Astrocyte (in vitro differentiated cells and primary cell): Measurements from ENCODE around the gene ENAM. TPM values are rescaled to one million over a fixed set of nuclear protein-coding genes. Genes with fewer than 3 reads are reported as not detected.
A peak's percentile ranks its signal among the peaks of the same experiment; 100 is the strongest.

Source experiments
- DNase-seq: peaks from one replicate; pipeline ENCODE4 v3.0.0-alpha.2; 2010; ENCODE audit warnings: low read depth
- FAIRE-seq: peaks from 2 replicates; lab custom pipeline; 2011; peaks lifted over from hg19 to GRCh38; lab: Jason Lieb, UNC
- H2AFZ ChIP-seq: 2 replicates; pipeline ENCODE4 v1.6.0; 2012; ENCODE audit warnings: low read depth, low read length, inconsistent platforms
- H3K27ac ChIP-seq: 2 replicates; pipeline ENCODE4 v1.5.1; 2011; ENCODE audit warnings: low read depth, low read length, inconsistent platforms
- H3K27me3 ChIP-seq: 2 replicates; pipeline ENCODE4 v1.6.0; 2011; ENCODE audit warnings: low read length, inconsistent platforms; ENCODE audit not compliant: insufficient read depth
- H3K36me3 ChIP-seq: 2 replicates; pipeline ENCODE4 v1.5.1; 2011; ENCODE audit warnings: low read length, inconsistent platforms; ENCODE audit not compliant: insufficient read depth
- H3K4me1 ChIP-seq: 2 replicates; pipeline ENCODE4 v1.5.1; 2011; ENCODE audit warnings: low read length, inconsistent platforms; ENCODE audit not compliant: insufficient read depth
- H3K4me2 ChIP-seq: 2 replicates; pipeline ENCODE4 v1.6.0; 2012; ENCODE audit warnings: low read length, inconsistent platforms
- H3K4me3 ChIP-seq: 2 replicates; pipeline ENCODE4 v1.5.1; 2011; ENCODE audit warnings: low read depth, mild to moderate bottlenecking, low read length, inconsistent platforms; ENCODE audit not compliant: insufficient read depth
- H3K79me2 ChIP-seq: 2 replicates; pipeline ENCODE4 v1.6.0; 2012; ENCODE audit warnings: mild to moderate bottlenecking, low read length, inconsistent platforms; ENCODE audit not compliant: insufficient read depth
- H3K9ac ChIP-seq: 2 replicates; pipeline ENCODE4 v1.6.0; 2012; ENCODE audit warnings: mild to moderate bottlenecking, low read length, inconsistent platforms
- H3K9me3 ChIP-seq: 2 replicates; pipeline ENCODE4 v1.5.1; 2012; ENCODE audit warnings: low read depth, mild to moderate bottlenecking, low read length, inconsistent platforms; ENCODE audit not compliant: insufficient read depth
- H4K20me1 ChIP-seq: 2 replicates; pipeline ENCODE4 v1.6.0; 2012; ENCODE audit warnings: low read length, inconsistent platforms; ENCODE audit not compliant: insufficient read depth
- H3K27ac Mint-ChIP-seq: one replicate; pipeline ENCODE4 v1.8.0; 2021; ENCODE audit warnings: mild to moderate bottlenecking, mixed read lengths; ENCODE audit not compliant: unreplicated experiment
- H3K27me3 Mint-ChIP-seq: one replicate; pipeline ENCODE4 v1.8.0; 2021; ENCODE audit warnings: low read depth, mixed read lengths; ENCODE audit not compliant: unreplicated experiment
- H3K36me3 Mint-ChIP-seq: one replicate; pipeline ENCODE4 v1.8.0; 2021; ENCODE audit warnings: low read depth, mixed read lengths; ENCODE audit not compliant: unreplicated experiment
- H3K4me1 Mint-ChIP-seq: one replicate; pipeline ENCODE4 v1.8.0; 2021; ENCODE audit warnings: low read depth, mixed read lengths; ENCODE audit not compliant: unreplicated experiment
- H3K4me3 Mint-ChIP-seq: one replicate; pipeline ENCODE4 v1.8.0; 2021; ENCODE audit warnings: mild to moderate bottlenecking, moderate library complexity, mixed read lengths; ENCODE audit not compliant: unreplicated experiment
- H3K9me3 Mint-ChIP-seq: one replicate; pipeline ENCODE4 v1.8.0; 2021; ENCODE audit warnings: mild to moderate bottlenecking, mixed read lengths; ENCODE audit not compliant: unreplicated experiment
- EZH2 ChIP-seq: IDR thresholded peaks from 2 replicates; pipeline ENCODE4 v1.6.1; 2012; ENCODE audit warnings: mild to moderate bottlenecking, low read length, inconsistent platforms; ENCODE audit not compliant: insufficient read depth
- total RNA-seq: library from RNA; stranded (reverse); gene quantifications from 2 replicates; pipeline ENCODE4 v1.2.1, GENCODE V29; 2021
- TF ChIP-seq, protein P1 (sequence below): IDR thresholded peaks from 2 replicates; pipeline ENCODE4 v1.5.1; 2011; ENCODE audit warnings: low read depth, mild to moderate bottlenecking, inconsistent platforms, low read length, moderate library complexity; ENCODE audit not compliant: insufficient read depth

ENAM gene
- total RNA-seq, 1 donor from 2014 or later = 0.11 TPM

DNA sequence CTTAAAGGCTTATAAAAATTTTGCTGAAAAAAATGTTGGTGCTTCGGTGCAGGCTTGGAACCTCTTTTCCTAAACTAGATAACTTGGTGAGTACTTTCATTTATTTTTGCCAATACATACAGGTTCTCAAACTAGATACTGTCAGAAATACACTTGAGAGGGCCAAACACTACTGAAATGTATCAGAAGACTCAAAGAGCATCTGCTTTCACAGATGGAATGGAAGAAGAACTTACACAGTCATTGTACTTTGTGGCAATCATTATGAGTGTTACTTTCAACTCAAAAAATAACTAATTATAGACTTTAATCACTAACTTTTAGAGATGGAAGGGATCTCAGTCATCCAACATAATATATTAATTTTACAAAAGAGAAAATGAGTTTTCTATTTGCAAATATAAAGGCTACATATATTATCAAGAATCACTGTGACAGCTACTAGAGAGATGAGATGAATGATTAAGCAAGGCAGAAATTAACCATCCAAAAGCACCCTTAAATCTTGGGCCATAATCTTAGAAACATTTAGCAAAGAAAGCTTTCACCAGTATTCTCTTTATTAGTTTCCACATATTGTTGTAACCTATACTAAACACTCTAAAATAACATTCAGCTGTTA lies 1.0 kb downstream of the ENAM start:
- no peak overlapping the region for H3K4me2 ChIP-seq
- no peak overlapping the region for H3K4me3 ChIP-seq
- no peak overlapping the region for H3K27ac Mint-ChIP-seq
- H3K27me3 ChIP-seq = no peaks in the 10 kb centered on the region
- no peak for TF ChIP-seq EZH2
- TF ChIP-seq, protein P1, sequence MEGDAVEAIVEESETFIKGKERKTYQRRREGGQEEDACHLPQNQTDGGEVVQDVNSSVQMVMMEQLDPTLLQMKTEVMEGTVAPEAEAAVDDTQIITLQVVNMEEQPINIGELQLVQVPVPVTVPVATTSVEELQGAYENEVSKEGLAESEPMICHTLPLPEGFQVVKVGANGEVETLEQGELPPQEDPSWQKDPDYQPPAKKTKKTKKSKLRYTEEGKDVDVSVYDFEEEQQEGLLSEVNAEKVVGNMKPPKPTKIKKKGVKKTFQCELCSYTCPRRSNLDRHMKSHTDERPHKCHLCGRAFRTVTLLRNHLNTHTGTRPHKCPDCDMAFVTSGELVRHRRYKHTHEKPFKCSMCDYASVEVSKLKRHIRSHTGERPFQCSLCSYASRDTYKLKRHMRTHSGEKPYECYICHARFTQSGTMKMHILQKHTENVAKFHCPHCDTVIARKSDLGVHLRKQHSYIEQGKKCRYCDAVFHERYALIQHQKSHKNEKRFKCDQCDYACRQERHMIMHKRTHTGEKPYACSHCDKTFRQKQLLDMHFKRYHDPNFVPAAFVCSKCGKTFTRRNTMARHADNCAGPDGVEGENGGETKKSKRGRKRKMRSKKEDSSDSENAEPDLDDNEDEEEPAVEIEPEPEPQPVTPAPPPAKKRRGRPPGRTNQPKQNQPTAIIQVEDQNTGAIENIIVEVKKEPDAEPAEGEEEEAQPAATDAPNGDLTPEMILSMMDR = no peak
- H3K27ac ChIP-seq = no peak overlapping the region
- H3K36me3 Mint-ChIP-seq = no peaks in the 10 kb centered on the region
- DNase-seq (no peak), FAIRE-seq (peak; percentile 5)
- H3K9me3 ChIP-seq = no peaks in the 10 kb centered on the region
- H3K4me3 Mint-ChIP-seq = no peak overlapping the region
- H3K9ac ChIP-seq = no peak overlapping the region
- no peaks in the 10 kb centered on the region for H4K20me1 ChIP-seq
- H3K4me1 Mint-ChIP-seq = peaks cover 16% of the 10 kb centered on the region
- no peaks in the 10 kb centered on the region for H3K36me3 ChIP-seq
- H3K79me2 ChIP-seq = no peaks in the 10 kb centered on the region
- no peak overlapping the region for H2AFZ ChIP-seq
- peaks cover 5% of the 10 kb centered on the region for H3K4me1 ChIP-seq
- no peaks in the 10 kb centered on the region for H3K9me3 Mint-ChIP-seq
- no peaks in the 10 kb centered on the region for H3K27me3 Mint-ChIP-seq

DNA sequence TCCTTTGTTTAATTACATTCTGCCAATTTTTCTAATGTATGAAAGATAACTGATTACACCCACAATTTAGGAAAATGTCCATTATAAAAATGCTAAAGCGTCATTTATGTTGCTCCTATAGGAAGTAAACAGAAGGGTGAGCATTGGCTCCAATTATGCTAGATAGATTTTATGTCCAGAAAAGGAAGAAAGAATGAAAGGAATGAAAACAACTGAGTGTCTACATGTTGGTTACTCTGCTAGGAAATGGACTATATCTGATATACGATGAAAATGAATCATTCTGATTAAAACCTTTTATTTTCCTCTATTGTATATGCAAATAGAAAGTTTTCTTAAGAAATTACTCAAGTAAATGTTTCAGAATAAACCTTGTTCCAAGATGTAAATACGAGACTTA lies 1.6 kb downstream of the ENAM start:
- TF ChIP-seq EZH2 = no peak
- TF ChIP-seq, protein P1 = no peak
- Mint-ChIP-seq H3K4me1 (peaks cover 16% of the 10 kb centered on the region), H3K4me3 (no peak overlapping the region)

DNA sequence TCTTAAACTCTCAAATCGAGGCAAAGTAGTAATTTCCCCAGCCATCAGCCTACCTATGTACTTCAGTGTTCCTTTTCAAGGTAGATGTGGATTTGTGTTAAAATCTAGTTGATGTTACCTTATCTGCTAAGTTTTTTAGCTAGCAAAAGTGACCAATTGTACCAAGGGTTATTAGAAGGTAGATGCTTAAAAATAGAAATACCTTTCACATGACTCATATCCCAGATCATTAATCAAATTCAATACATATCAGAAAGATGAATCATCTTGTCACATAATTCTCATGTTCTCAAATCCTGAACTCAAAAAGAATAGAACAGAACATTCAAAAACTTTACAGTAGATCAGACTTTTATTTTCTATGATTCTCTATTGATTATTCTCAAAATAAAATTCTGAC lies 3.5 kb downstream of the ENAM start:
- peak; percentile 72 for FAIRE-seq
- H4K20me1 ChIP-seq = no peaks in the 10 kb centered on the region
- no peaks in the 10 kb centered on the region for H3K27me3 Mint-ChIP-seq
- H3K9me3 Mint-ChIP-seq = no peaks in the 10 kb centered on the region
- H3K4me1 Mint-ChIP-seq = peaks cover 16% of the 10 kb centered on the region
- no peaks in the 10 kb centered on the region for H3K27me3 ChIP-seq
- no peaks in the 10 kb centered on the region for H3K36me3 Mint-ChIP-seq
- no peaks in the 10 kb centered on the region for H3K36me3 ChIP-seq
- no peak for TF ChIP-seq EZH2
- TF ChIP-seq, protein P1 = no peak
- peak overlapping the region; percentile 47 for H3K4me2 ChIP-seq
- H3K4me3 Mint-ChIP-seq = no peak overlapping the region
- H3K4me3 ChIP-seq = no peak overlapping the region
- peaks cover 5% of the 10 kb centered on the region for H3K4me1 ChIP-seq
- H2AFZ ChIP-seq = no peak overlapping the region
- H3K27ac ChIP-seq = peak overlapping the region; percentile 31
- H3K27ac Mint-ChIP-seq = peak overlapping the region; percentile 8
- H3K9ac ChIP-seq = no peak overlapping the region
- H3K9me3 ChIP-seq = no peaks in the 10 kb centered on the region
- no peaks in the 10 kb centered on the region for H3K79me2 ChIP-seq
- DNase-seq = peak; percentile 69

More for the DNA sequence above, 1.6 kb downstream of the ENAM start:
- H3K27me3 ChIP-seq = no peaks in the 10 kb centered on the region
- no peak overlapping the region for H2AFZ ChIP-seq
- H3K4me3 ChIP-seq = no peak overlapping the region
- DNase-seq (no peak), FAIRE-seq (no peak)
- H3K9ac ChIP-seq = no peak overlapping the region
- no peaks in the 10 kb centered on the region for H3K36me3 ChIP-seq
- H4K20me1 ChIP-seq = no peaks in the 10 kb centered on the region
- Mint-ChIP-seq H3K27me3 (no peaks in the 10 kb centered on the region), H3K27ac (no peak overlapping the region), H3K36me3 (no peaks in the 10 kb centered on the region), H3K9me3 (no peaks in the 10 kb centered on the region)
- H3K9me3 ChIP-seq = no peaks in the 10 kb centered on the region
- H3K4me2 ChIP-seq = no peak overlapping the region
- peaks cover 5% of the 10 kb centered on the region for H3K4me1 ChIP-seq
- H3K27ac ChIP-seq = no peak overlapping the region
- H3K79me2 ChIP-seq = no peaks in the 10 kb centered on the region
